Epithelial cell of esophagus (primary cell): ENCODE data around the gene ARAP2.
A peak's percentile ranks its signal among the peaks of the same experiment; 100 is the strongest.

Experiments used
- DNase-seq: peaks from one replicate; pipeline ENCODE4 v3.0.0; 2010; ENCODE audit warnings: low read depth
- H3K4me3 ChIP-seq: 2 replicates; pipeline ENCODE4 v1.5.1; 2011; ENCODE audit warnings: mild to moderate bottlenecking, low read length, control low read depth
- TF ChIP-seq, protein P1 (sequence below): IDR thresholded peaks from 2 replicates; pipeline ENCODE4 v1.5.1; 2011; ENCODE audit warnings: low read depth, mild to moderate bottlenecking, low read length, control low read depth, inconsistent platforms; ENCODE audit not compliant: insufficient read depth; ENCODE audit errors: missing control alignments

Gene ARAP2

DNA sequence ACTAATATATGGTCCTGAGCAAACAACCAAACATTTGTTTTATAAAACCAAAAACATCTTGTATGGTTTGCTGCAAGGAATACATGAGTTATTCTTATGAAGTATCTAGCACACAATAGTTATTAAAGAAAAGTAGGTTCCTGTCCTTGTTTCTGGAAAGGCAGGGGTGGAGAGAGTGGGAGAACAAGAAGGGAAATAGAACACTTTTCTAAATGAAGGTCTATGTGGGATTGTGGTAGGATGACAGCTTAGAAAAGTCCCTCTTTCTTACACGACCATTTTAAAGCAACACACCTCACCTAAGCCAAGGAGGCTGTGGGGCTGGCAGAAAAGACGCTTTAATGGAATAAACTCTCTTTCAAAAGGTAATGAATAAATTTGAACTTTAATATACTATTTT, 164.6 kb downstream of the ARAP2 start:
- TF ChIP-seq, protein P1, sequence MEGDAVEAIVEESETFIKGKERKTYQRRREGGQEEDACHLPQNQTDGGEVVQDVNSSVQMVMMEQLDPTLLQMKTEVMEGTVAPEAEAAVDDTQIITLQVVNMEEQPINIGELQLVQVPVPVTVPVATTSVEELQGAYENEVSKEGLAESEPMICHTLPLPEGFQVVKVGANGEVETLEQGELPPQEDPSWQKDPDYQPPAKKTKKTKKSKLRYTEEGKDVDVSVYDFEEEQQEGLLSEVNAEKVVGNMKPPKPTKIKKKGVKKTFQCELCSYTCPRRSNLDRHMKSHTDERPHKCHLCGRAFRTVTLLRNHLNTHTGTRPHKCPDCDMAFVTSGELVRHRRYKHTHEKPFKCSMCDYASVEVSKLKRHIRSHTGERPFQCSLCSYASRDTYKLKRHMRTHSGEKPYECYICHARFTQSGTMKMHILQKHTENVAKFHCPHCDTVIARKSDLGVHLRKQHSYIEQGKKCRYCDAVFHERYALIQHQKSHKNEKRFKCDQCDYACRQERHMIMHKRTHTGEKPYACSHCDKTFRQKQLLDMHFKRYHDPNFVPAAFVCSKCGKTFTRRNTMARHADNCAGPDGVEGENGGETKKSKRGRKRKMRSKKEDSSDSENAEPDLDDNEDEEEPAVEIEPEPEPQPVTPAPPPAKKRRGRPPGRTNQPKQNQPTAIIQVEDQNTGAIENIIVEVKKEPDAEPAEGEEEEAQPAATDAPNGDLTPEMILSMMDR, result no peak
- no peak for DNase-seq
- no peak overlapping the region for H3K4me3 ChIP-seq

DNA sequence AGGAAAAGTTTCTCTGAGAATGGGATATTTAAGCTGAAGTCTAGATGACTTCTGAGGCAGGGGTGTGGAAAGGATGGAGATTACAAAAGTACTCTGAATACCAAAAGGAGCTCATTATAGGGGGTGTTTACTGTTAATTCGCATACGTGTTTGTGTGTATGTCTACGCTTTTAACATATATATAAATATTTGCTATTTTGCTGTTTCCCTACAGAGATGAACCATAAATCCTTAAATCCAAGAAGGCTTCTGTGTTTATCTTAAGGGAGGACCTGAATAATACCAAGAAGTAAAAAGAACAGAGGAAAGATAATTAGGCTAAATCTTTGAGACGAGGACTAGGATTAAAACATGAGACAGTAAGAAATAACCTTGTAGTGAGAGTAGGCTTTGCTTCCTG, 166.0 kb downstream of the ARAP2 start:
- TF ChIP-seq, protein P1, result no peak
- DNase-seq, result no peak
- H3K4me3 ChIP-seq, result no peak overlapping the region

DNA sequence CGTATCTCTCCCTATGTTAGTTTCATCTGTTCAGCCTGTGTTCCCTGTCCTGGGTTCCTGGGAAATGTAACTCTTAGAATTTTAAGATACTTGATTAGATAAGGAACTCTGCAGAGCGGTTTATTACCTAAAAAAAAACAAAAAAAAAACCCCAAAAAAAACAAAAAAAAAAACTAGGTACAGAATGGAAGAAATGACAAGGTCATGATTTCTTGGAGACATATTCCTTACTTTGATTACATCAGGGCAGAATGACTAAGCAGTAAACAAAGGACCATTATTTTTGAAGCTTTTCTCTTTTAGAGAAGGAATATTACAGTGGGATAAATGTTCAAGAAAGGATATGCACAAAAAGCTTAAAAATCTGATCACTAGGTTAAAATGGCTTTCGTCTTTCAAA, 171.8 kb downstream of the ARAP2 start:
- TF ChIP-seq, protein P1, result no peak
- no peak for DNase-seq
- H3K4me3 ChIP-seq, result no peak overlapping the region

DNA sequence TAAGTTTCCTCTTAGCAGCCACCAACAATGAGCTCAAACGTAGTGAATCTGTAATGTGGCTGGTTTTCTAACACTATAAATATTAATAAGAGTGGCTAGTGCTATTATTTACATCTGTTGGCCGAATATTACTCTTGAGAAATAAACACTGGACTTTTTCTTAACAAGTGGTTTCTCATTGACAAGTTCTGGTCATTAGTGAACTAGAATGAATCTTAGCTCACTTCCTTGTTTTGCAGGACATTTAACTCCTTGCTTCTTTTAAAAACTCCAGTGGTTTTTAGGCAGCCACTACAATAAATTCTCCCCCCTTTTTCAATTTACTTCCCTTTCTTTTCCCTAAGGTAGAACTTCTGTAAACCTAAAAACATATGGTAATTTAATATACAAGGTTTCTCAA, 177.2 kb downstream of the ARAP2 start:
- TF ChIP-seq, protein P1, result no peak
- H3K4me3 ChIP-seq, result no peak overlapping the region
- no peak for DNase-seq

DNA sequence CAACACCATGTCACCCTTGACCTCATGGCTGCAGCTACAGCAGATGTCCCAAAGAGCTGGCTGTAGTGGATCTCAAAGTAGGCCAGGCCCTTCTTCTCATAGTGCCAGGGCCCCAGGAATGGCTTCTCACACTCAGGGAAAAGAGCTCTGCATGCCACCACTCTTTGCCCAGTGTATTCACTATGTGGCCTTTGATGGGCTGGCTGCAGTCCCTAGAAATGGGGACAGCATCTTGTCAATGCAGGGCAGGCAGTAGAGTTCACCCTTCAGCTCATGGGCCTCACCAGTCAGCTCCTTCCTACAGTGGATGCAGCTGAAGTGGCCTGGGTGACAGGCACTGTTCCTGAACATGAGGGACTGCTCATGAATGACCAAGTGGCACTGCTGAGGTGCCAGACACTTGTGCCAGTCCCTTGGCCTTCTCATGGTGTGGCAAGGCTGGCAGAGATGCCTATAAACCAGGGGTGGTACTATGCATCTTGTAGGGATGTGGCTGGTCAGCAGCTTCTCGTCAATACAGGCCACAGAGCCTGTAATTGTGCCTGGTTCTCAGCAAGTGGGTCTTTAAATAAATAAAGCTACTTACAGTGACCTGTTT, 178.9 kb downstream of the ARAP2 start:
- DNase-seq, result no peak
- TF ChIP-seq, protein P1, result no peak
- no peak overlapping the region for H3K4me3 ChIP-seq

DNA sequence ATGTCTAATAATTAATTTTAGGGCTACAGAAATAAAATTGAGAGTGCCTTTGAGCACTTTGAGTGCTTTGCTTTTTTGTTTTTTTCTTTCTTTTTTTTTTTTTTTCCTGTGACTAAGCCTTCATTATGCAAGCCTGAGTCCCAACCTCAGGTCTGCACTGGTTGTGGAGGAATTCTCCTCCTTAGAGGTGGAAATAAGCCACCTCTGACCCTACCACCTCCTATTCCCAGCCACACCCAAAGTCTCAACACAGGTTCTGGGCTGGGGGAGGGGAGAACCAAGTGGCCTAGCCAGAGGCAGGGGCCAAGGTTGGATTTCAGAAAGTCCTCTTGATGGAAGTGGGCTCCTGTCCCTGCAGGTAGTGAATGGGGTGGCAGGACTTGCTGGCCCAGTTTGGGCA, 180.2 kb downstream of the ARAP2 start:
- TF ChIP-seq, protein P1, result peak; percentile 17
- no peak overlapping the region for H3K4me3 ChIP-seq
- DNase-seq, result peak; percentile 70

DNA sequence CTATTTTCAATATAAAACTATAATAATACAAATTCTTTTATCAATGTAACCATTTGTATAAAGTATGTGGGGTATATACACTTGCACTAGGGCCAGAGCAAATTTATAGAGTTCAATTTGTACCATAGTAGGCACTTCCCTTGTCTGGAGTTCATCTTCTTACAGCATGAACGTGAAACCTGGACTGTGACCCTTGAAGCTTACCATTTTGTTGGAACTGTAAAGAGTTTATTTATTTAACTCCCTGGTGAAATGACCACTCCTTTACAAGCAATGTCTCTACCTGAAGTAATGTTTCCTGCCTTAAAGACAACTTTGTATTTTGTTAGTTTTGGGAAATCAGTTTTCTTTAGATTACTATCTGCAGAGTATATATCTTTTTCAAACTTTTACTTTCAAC, 188.2 kb downstream of the ARAP2 start:
- no peak for DNase-seq
- no peak overlapping the region for H3K4me3 ChIP-seq
- TF ChIP-seq, protein P1, result no peak
